Measurements from ENCODE around the gene NME7. TPM values are rescaled to one million over a fixed set of nuclear protein-coding genes. Genes with fewer than 3 reads are reported as not detected.

Gene NME7
- polyA plus RNA-seq, 1 experiment: 7.5 TPM

DNA sequence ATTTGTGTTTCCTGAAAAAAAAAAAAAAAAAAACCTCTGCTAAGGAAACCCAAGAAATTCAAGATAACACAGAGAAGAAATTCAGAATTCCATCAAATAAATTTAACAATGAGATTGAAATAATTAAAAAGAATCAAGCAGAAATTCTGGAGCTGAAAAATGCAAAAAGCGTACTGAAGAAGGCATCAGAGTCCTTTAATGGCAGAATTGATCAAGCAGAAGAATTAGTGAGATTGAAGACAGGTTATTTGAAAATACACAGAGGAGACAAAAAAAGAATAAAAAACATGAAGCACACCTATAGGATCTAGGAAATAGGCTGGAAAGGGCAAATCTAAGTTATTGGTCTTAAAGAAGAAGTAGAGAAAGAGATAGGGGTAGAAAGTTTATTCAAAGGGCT is 38.2 kb downstream of the NME7 start:
- DNase-seq (ENCODE audit: low read depth): no peak
- Histone ChIP-seq H3K4me3 (ENCODE audit: low read depth, low read length) (no peak overlapping the region), H3K36me3 (ENCODE audit: control insufficient read depth, insufficient read depth, low read length) (no peaks in the 10 kb centered on the region), H3K27me3 (ENCODE audit: control insufficient read depth, insufficient read depth, low read length) (no peaks in the 10 kb centered on the region)
- POLR2A ChIA-PET: no interaction called here
- TF ChIP-seq, protein P1, sequence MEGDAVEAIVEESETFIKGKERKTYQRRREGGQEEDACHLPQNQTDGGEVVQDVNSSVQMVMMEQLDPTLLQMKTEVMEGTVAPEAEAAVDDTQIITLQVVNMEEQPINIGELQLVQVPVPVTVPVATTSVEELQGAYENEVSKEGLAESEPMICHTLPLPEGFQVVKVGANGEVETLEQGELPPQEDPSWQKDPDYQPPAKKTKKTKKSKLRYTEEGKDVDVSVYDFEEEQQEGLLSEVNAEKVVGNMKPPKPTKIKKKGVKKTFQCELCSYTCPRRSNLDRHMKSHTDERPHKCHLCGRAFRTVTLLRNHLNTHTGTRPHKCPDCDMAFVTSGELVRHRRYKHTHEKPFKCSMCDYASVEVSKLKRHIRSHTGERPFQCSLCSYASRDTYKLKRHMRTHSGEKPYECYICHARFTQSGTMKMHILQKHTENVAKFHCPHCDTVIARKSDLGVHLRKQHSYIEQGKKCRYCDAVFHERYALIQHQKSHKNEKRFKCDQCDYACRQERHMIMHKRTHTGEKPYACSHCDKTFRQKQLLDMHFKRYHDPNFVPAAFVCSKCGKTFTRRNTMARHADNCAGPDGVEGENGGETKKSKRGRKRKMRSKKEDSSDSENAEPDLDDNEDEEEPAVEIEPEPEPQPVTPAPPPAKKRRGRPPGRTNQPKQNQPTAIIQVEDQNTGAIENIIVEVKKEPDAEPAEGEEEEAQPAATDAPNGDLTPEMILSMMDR (IDR thresholded peaks at IDR 0.05; ENCODE audit: insufficient read depth, low read depth, low read length): no peak
- CTCF ChIA-PET: interaction anchor here (0.7 to 0.8 kb wide), 2 partner anchors 136 to 376 kb away, joined by 3 read pairs; no protein-coding TSS in a partner anchor

DNA sequence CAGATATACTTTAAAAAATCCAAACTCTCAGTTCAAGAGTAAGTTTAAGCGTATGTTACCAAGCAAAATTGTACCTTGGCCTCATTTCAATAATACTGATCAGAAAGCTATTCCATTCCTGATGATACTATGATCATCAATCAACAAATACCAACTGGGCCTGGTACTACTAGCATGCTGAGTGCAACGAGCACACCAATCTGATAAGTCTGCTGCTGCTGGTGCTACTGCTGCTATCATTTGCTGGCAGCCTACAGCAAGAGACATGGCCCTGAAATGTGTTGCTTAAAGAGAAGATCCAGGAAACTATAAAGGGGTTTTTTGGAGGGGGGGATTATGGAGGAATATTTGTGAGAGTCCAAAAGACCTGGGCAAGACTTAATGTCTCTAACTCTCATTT is 39.7 kb downstream of the NME7 start:
- DNase-seq (ENCODE audit: low read depth): no peak
- no peaks in the 10 kb centered on the region for H3K27me3 ChIP-seq (ENCODE audit: control insufficient read depth, insufficient read depth, low read length)
- H3K36me3 ChIP-seq (ENCODE audit: control insufficient read depth, insufficient read depth, low read length): no peaks in the 10 kb centered on the region
- CTCF ChIA-PET: no interaction called here
- TF ChIP-seq, protein P1 (IDR thresholded peaks at IDR 0.05; ENCODE audit: insufficient read depth, low read depth, low read length): no peak
- no peak overlapping the region for H3K4me3 ChIP-seq (ENCODE audit: low read depth, low read length)
- POLR2A ChIA-PET: no interaction called here

DNA sequence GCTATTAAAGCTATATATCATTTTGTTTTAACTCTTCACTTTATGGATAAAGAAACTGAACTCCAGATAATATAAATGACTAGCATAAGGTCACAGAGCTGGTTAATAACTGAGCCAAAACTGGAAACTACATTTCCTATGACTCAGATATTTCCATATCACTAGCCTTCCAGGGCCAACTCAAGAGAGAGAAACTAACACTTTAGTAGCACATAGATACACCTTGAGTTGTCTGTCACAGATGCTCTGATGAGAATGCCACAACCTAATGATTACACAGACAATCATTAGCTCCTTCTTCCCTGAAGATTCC is 40.7 kb downstream of the NME7 start:
- no peak overlapping the region for H3K4me3 ChIP-seq (ENCODE audit: low read depth, low read length)
- H3K27me3 ChIP-seq (ENCODE audit: control insufficient read depth, insufficient read depth, low read length): no peaks in the 10 kb centered on the region
- no peak for DNase-seq (ENCODE audit: low read depth)
- ChIA-PET POLR2A (no interaction called here), CTCF (interaction anchor here (1.6 kb wide), 1 partner anchor 21 kb away, joined by 6 read pairs; no protein-coding TSS in a partner anchor)
- TF ChIP-seq, protein P1 (IDR thresholded peaks at IDR 0.05; ENCODE audit: insufficient read depth, low read depth, low read length): no peak
- no peaks in the 10 kb centered on the region for H3K36me3 ChIP-seq (ENCODE audit: control insufficient read depth, insufficient read depth, low read length)

DNA sequence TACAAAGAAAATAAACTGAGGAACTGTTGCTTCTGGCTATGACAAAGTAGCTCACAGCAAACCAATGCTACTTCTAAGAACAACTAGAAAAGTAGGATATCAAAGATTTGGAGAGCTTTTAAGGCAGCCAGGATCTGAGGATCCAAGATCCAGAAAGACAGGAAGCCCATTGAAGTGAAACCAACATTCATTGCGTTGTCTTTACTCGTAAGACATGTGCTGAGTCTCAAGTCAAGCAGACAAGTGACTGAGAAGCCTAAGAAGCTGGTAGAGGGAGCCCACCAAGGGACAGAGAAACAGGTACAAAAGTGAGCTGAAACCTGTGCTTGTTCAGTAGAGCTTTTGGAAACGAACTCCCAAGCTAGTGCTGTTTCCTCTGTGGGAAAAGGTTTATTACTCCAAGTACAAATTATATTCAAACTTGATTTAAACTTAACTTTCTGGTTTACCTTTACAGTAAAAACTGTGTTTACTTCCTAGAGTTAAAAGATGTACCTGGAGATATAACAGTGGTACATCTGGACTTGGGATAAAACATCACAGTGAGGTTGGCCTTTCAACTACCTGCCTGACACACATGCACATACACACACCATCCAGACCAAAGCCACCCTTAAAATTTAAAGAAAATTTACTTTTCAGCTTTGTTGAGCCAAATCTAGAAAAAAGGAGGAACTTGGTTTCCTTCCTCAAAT is 41.2 kb downstream of the NME7 start:
- Histone ChIP-seq H3K27me3 (ENCODE audit: control insufficient read depth, insufficient read depth, low read length) (no peaks in the 10 kb centered on the region), H3K36me3 (ENCODE audit: control insufficient read depth, insufficient read depth, low read length) (no peaks in the 10 kb centered on the region), H3K4me3 (ENCODE audit: low read depth, low read length) (no peak overlapping the region)
- ChIA-PET CTCF (interaction anchor here (1.6 kb wide), 1 partner anchor 22 kb away, joined by 6 read pairs; no protein-coding TSS in a partner anchor), POLR2A (no interaction called here)
- no peak for DNase-seq (ENCODE audit: low read depth)
- TF ChIP-seq, protein P1 (IDR thresholded peaks at IDR 0.05; ENCODE audit: insufficient read depth, low read depth, low read length): no peak

DNA sequence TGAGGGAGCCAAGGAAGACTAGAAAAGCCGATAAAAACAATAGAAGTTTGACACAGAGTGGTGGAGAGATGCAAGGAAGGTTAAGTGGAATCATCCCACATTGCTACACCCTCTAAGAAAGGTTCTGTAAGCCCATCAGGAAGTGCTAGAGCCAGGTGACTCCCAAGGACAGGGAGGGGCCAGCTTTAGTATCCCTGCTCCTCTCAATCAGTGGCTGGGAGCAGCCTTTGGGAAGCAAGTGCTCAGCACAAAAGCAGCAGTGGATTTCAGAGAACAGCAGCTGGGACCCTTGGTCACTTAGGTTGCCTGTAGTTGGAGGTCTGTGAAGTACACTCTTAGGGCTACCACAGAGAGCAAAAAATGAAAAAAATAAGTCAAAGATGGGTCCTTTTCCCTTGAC is 42.5 kb downstream of the NME7 start:
- no peaks in the 10 kb centered on the region for H3K27me3 ChIP-seq (ENCODE audit: control insufficient read depth, insufficient read depth, low read length)
- ChIA-PET POLR2A (no interaction called here), CTCF (no interaction called here)
- no peak overlapping the region for H3K4me3 ChIP-seq (ENCODE audit: low read depth, low read length)
- TF ChIP-seq, protein P1 (IDR thresholded peaks at IDR 0.05; ENCODE audit: insufficient read depth, low read depth, low read length): no peak
- no peaks in the 10 kb centered on the region for H3K36me3 ChIP-seq (ENCODE audit: control insufficient read depth, insufficient read depth, low read length)
- DNase-seq (ENCODE audit: low read depth): no peak
